GM12892 (cell line): ENCODE results near the gene OR56A5.

Source experiments
- POLR2AphosphoS5 ChIP-seq: IDR thresholded peaks from 2 replicates; pipeline ENCODE4 v1.6.1; 2011; ENCODE audit warnings: low read depth, low read length, control low read depth
- TAF1 ChIP-seq: IDR thresholded peaks from 2 replicates; pipeline ENCODE4 v1.6.1; 2011; ENCODE audit warnings: low read depth, mild to moderate bottlenecking, control low read depth, low read length, borderline replicate concordance

DNA sequence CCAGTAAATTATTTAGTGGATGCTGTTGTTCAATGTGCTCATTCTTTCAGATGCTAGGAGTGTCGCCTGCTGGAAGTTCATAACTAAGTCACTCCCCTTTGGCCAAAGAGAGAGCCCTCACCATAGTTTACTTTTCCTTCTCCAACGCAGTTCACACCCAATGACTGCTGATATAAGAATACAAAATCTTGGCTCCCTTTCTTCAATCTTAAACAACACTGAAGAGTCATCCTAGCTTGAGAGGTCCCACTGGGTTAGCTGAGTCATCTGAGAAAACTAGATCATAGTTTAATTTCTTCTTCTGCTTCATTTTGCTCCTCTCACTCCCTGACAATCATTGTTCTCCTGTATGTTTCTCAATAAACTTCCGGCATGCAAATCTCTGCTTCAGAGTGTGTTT is 23.9 kb upstream of the OR56A5 start:
- no peak for TF ChIP-seq TAF1
- TF ChIP-seq POLR2AphosphoS5, result no peak
